Urothelium cell line (cell line): ENCODE measurements around the gene CHST8.
A peak's percentile ranks its signal among the peaks of the same experiment; 100 is the strongest.
"Not testable (repeated sequence)": the region's sequence is repeated elsewhere in the genome, so short reads cannot be mapped to it uniquely, and the experiment has no call there.

Source experiments
- DNase-seq: peaks from one replicate; pipeline ENCODE4 v3.0.0; 2011; ENCODE audit warnings: low spot score, mixed read lengths
- FAIRE-seq: peaks from 2 replicates; lab custom pipeline; 2011; peaks lifted over from hg19 to GRCh38; lab: Jason Lieb, UNC

CHST8 gene

DNA sequence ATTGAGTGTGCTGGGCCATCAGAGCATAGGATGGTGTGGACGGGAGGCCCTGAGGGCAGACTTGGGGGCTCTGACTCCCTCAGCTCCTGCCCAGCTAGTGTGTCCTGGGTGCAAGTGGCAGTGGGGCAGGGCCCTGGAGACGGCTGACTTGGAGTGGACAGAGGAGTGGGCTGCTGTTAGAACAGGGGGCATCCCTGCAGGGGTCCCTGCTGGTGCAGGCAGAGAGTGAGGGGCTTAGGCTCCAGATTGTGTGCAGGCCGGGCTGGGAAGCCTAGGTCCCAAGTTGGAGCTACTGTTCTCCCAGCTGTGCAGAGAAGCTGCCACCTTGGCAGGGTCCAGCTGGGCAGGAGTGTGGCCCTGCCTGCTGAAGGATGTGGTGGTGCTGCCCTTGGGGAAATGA is 183.6 kb downstream of the CHST8 start:
- DNase-seq, result no peak
- FAIRE-seq, result no peak

DNA sequence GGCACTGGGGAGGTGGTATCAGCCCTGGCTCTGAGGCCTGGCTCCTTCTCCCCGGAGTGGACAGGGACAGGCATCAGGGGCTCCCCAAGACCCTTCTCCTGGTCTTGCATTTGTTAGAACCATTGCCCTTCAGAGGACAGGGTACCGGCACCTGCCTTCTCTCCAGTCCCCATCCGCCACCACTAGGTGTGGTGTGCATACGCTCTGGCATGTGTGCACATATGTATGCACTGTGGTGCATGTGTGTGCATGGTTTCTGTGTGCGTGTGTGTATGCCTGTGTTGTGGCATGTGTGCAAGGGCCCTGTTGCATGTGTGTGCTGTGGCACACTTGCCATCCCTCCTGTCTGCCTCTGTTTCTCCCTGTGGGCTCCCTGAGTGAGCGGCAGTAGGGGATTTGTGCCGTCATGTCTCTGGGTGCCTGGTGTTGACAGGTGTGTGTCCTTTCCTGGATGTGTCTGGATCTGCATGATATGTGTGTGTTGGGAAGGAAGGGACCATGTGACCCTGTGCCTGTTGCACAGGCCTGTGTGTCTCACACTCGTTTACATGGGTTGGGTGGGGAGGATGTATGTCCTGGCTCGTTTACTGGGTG is 184.2 kb downstream of the CHST8 start:
- FAIRE-seq, result peak; percentile 32
- no peak for DNase-seq

DNA sequence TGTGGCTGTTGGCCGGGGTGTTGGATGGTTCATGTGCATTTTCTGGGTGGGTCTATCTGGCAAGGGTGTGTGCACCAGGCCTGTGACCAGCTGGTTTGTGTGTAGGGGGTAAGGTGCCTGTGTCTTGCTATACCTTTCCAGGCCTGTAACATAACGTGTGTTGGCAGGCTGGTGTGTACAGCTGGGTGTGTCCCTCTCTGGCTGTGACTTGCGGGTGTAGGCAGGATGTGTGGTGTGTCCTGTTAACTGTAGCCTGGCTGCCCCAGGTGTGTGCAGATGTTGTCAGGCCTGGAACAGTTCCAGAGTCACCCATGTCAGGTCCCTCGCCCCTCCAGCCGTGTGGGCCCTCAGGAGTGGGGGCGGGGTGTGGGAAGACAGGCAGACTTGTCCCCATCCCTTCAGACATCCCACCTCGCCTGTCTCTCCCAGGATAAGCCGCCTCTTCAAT is 184.7 kb downstream of the CHST8 start:
- no peak for DNase-seq
- FAIRE-seq, result no peak

DNA sequence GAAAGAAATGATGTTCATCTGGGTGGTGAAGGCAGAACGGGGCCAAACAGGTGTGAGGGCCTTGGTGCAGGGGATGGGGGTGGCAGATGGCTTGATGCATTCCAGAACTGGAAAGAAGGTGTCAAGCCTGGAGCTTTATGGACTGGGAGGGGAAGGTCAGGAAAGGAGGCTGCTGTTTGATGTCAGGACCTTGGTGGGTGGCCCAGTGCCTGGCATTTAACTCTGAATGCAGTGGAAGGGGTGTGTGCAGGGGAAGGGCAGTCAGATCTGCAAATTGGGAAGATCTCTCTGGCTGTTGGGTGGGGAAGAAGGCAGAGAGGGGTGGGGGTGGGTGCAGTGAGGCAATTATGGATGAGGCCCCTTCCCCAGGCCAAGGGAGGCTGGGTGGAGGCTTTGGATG is 186.6 kb downstream of the CHST8 start:
- no peak for FAIRE-seq

DNA sequence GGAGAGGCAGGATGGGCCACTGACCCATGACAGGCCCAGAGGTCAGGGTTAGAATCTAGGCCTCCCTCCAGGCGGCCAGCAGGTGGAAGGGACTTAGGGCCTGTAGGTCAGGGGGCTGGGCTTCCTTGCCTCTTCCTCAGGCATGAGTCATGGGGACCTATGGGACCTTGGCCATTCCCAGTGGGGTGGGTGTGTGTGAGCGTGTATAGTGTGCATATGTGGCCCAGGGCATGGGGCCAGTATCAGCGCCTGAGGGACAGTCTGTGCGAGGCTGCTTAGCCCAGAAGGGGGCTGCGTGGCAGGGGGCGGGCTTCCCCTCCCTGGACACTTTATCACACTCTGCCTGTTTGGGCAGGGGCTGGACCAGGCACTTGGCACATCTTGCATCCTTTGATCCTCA is 188.2 kb downstream of the CHST8 start:
- FAIRE-seq, result no peak
- DNase-seq, result no peak

More for the DNA sequence above, 186.6 kb downstream of the CHST8 start:
- DNase-seq, result no peak

GRCh38 chr19:33810821-33811220 is 189.1 kb downstream of the CHST8 start:
- no peak for DNase-seq
- no peak for FAIRE-seq

GRCh38 chr19:33811246-33811645 is 189.5 kb downstream of the CHST8 start:
- FAIRE-seq, result no peak
- no peak for DNase-seq

- DNase-seq (no peak), FAIRE-seq (no peak)
These were observed 190.1 kb downstream of the CHST8 start for GRCh38 chr19:33811736-33812387.

GRCh38 chr19:33812388-33813330 is 190.9 kb downstream of the CHST8 start:
- FAIRE-seq (no peak), DNase-seq (no peak)

GRCh38 chr19:33813391-33814101 is 191.8 kb downstream of the CHST8 start:
- FAIRE-seq (no peak), DNase-seq (no peak)

DNA sequence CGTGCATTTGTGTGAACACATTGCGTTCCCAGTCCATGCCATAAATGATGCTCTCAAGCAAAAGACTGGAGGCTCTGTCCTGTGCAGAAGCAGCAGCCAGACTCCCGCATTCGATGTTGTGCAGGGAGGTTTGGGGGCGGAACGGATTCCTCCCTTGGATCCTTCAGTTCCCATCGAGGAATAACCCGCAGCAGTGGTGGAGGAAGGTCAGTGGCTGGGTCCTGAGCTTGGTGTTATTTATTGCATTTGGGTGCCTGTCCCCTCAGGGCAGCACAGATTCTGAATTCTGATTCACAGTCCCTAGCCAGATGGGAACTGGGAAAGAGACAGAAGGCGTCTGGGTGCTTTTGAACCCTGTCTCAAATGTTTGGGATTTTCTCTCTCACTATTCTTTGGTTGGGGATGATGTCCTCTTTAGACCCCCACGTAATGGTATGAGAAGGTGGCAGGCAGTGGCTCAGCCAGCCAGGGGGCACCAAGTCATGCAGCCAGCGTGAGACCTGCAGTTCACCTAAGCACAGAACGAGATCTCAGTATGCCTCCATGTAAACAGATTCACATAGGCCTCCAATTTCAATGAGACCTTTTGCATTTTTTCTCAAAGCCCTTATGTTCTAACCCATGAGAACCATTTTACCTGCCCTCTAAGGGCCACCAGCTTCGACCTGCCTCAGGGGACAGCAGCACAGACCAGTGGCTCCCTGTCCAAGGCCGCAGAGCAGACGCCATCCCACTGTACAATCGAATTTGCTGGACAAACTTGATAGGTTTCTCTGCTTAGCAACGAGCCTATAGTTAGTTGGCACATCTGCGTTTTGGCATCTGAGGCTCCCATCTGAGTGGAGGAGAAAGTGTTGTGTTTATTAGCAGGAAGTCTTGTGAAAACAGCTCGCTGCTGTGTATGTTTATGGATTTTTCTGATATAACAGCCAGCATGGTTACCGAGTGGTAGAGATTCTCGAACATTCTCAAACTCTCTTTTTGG is 192.7 kb downstream of the CHST8 start:
- DNase-seq (no peak), FAIRE-seq (no peak)

DNA sequence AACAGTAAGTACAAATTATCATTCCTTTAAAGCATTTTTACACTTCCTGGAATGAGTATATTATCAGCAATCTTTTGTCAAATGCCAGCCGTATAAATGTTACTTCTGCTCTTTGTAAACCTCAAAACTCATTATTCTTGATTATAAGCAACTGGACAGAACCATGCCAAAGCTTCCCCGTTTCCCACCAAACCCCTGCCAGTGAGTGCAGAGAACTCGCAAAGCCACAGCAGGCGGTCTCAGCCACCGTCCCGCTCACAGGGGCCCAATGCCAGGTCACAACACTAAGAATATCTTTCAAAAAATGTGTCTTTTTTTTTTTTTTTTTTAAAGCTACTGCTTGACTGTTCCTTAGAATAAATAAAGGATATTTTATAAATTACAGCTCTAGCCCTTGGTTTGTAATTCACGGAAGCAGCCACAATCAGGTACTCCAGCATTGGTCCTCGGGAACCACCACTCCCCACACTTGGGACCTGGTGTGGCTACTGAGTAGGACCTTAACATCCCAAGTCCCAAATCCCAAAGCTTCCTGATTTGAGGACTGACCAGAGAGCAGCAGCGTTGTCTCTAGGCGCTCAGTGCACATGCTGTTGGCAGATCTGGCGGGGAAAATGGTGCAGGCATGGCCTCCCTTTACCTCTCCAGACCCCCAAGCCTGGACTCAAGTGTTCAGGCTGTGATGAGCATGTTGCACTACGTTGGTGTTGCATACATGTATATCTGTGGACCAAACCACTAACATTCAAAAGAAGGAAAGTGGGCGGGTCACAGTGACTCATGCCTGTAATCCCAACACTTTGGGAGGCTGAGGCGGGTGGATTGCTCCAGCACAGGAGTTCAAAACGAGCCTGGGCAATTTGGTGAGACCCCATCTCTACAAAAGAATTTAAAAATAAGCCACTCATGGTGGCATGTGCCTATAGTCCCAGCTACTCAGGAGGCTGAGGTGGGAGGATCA is 193.9 kb downstream of the CHST8 start:
- FAIRE-seq, result no peak
- no peak for DNase-seq

DNA sequence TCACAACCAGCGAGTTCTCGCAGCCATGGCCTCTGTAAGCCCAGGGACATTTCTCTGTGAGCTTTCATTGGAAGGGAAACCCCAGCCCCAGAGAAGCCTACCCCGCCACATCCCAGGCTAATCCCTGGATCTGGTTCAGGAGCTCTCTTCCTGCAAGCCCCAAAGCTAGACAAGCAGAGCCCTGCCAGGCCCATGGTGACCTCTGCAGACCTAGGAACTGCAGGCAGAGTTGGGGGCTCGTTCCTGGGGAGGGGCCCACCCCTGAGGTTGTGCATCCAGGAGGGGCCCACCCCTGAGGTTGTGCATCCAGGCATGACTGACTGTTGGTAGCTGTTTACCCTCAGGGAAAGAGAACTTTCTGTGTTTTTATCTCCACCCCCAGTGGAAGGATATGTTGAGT is 196.7 kb downstream of the CHST8 start:
- no peak for DNase-seq
- no peak for FAIRE-seq

- FAIRE-seq, DNase-seq: not testable (repeated sequence)
These were observed 197.3 kb downstream of the CHST8 start for GRCh38 chr19:33819078-33819477.

- DNase-seq (no peak), FAIRE-seq (no peak)
These were observed 197.7 kb downstream of the CHST8 start for GRCh38 chr19:33819506-33819879.

GRCh38 chr19:33819880-33820781 is 198.4 kb downstream of the CHST8 start:
- DNase-seq (peak; percentile 90), FAIRE-seq (no peak)

DNA sequence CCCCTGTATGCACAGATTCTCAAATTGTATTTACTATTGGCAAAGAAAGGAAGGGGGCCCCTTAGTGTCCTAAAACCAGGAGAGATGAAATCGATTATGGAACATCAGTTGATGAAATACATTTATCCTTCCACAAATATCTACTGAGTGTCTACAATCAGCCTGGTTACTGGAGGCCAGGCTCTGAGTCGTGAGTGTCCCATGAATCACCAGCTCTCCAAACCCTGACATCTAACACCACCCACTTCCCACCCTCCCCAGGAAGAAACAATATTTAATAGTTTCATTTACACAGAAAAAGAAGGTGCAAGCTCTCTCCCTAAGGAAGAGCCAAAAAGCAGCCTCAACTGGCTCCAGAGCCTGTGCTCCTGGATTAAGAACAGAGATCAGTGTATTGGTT is 200.1 kb downstream of the CHST8 start:
- FAIRE-seq, result no peak

More for the DNA sequence above, 200.1 kb downstream of the CHST8 start:
- no peak for DNase-seq
